Measurements from ENCODE around the gene FBXO28. TPM values are rescaled to one million over a fixed set of nuclear protein-coding genes. Genes with fewer than 3 reads are reported as not detected.

The FBXO28 gene
- total and polyA plus RNA-seq, 2 donors (not counting 3 experiments of a cell fraction or from before 2014, with no cell fraction given): 8.9 to 32.6 TPM

DNA sequence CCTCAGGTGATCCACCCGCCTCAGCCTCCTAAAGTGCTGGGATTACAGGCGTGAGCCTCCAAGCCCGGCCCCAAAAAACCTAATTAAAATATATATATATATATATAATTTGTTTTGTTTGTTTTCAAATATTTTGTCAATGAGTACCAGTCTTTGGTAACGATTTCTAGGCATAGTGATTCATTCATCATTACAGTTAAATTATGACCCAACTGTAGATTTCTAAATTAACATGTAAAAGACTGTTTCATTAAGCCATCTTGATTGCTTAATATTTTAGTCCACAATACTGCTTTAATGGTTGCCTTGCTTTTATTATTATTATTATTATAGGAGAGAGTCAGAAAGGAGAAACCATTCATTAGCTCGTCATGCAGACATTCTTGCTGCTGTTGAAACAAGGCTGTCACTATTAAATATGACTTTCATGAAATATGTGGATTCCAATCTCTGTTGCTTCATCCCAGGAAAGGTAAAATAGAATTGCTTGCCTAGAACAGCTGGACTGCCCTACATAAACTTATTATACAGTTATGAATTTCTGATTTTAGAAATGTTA, 19.9 kb downstream of the FBXO28 start:
- no peak overlapping the region for H3K9ac ChIP-seq (replicated peaks; ENCODE audit: extremely low read depth, insufficient read depth, low read length)

More for the DNA sequence above, 19.9 kb downstream of the FBXO28 start:
- POLR2A ChIA-PET: no interaction called here
- FAIRE-seq: no peak
- Histone ChIP-seq H4K20me1 (replicated peaks; ENCODE audit: control insufficient read depth, extremely low read depth, insufficient read depth, low read length) (no peaks in the 10 kb centered on the region), H3K36me3 (ENCODE audit: control insufficient read depth in 2 of 2, extremely low read depth in 1 of 2, insufficient read depth in 2 of 2, low read length in 2 of 2) (peaks cover 5 to 15% of the 10 kb centered on the region in 2 experiments), H3K79me2 (ENCODE audit: control insufficient read depth, insufficient read depth, low read length) (peaks cover 13% of the 10 kb centered on the region), H3K27ac (ENCODE audit: insufficient read depth, low read depth, low read length) (no peak overlapping the region), H3K4me1 (ENCODE audit: control insufficient read depth, extremely low read depth, insufficient read depth, low read length) (no peaks in the 10 kb centered on the region), H3K4me2 (ENCODE audit: insufficient read depth, low read length) (no peak overlapping the region), H2AFZ (ENCODE audit: low read depth, low read length) (no peak overlapping the region), H3K4me3 (replicated peaks in 1 of 3; ENCODE audit: insufficient read depth in 1 of 3, low read depth in 1 of 3, low read length in 3 of 3) (no peak overlapping the region), H3K9me3 (replicated peaks; ENCODE audit: control insufficient read depth, insufficient read depth, low read length) (peaks cover 2% of the 10 kb centered on the region), H3K9me1 (replicated peaks; ENCODE audit: control insufficient read depth, extremely low read depth, insufficient read depth, low read length) (no peaks in the 10 kb centered on the region), H3K27me3 (ENCODE audit: control insufficient read depth in 2 of 2, insufficient read depth in 2 of 2, low read length in 2 of 2) (no peaks in the 10 kb centered on the region)
- TF ChIP-seq, protein P1, sequence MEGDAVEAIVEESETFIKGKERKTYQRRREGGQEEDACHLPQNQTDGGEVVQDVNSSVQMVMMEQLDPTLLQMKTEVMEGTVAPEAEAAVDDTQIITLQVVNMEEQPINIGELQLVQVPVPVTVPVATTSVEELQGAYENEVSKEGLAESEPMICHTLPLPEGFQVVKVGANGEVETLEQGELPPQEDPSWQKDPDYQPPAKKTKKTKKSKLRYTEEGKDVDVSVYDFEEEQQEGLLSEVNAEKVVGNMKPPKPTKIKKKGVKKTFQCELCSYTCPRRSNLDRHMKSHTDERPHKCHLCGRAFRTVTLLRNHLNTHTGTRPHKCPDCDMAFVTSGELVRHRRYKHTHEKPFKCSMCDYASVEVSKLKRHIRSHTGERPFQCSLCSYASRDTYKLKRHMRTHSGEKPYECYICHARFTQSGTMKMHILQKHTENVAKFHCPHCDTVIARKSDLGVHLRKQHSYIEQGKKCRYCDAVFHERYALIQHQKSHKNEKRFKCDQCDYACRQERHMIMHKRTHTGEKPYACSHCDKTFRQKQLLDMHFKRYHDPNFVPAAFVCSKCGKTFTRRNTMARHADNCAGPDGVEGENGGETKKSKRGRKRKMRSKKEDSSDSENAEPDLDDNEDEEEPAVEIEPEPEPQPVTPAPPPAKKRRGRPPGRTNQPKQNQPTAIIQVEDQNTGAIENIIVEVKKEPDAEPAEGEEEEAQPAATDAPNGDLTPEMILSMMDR (IDR thresholded peaks at IDR 0.05; ENCODE audit: extremely low read depth in 1 of 2, insufficient read depth in 1 of 2, low read depth in 1 of 2, low read length in 2 of 2): no peak
- TF ChIP-seq GATA2 (IDR thresholded peaks at IDR 0.05; ENCODE audit: insufficient read depth, insufficient read length, low read depth, low read length) (no peak), FOS (IDR thresholded peaks at IDR 0.05; ENCODE audit: borderline replicate concordance, insufficient read depth, low read length) (no peak), POLR2A (IDR thresholded peaks at IDR 0.05; ENCODE audit: low read depth, low read length) (no peak), MYC (IDR thresholded peaks at IDR 0.05; ENCODE audit: low read depth, low read length) (no peak), POLR2AphosphoS5 (IDR thresholded peaks at IDR 0.05; ENCODE audit: insufficient read depth, low read depth, low read length) (no peak), EZH2 (IDR thresholded peaks at IDR 0.05; ENCODE audit: borderline replicate concordance, low read depth, low read length, severe bottlenecking) (no peak), JUN (IDR thresholded peaks at IDR 0.05; ENCODE audit: borderline replicate concordance, insufficient read depth, insufficient read length, low read depth) (no peak)
- TF ChIP-seq, protein P2, sequence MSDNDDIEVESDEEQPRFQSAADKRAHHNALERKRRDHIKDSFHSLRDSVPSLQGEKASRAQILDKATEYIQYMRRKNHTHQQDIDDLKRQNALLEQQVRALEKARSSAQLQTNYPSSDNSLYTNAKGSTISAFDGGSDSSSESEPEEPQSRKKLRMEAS (IDR thresholded peaks at IDR 0.05; ENCODE audit: insufficient read depth, insufficient read length): no peak
- BruUV-seq (replicated peaks): no TSS peak
- dilution Hi-C loops (cut with MboI; ENCODE audit: extremely low pct_ligation_motif_present, low sequenced_read_pairs): no loop called here
- CTCF ChIA-PET: interaction anchor here (1.0 kb wide), 1 partner anchor 10 kb away, joined by 3 read pairs; no protein-coding TSS in a partner anchor
- intact Hi-C loops (cut with micrococcal nuclease): no loop called here
- DNase-seq (ENCODE audit: low read depth, low spot score): no peak

All from endothelial cell of umbilical vein (primary cell).